SK-N-SH (cell line): ENCODE data around the gene CRIP1. TPM values are rescaled to one million over a fixed set of nuclear protein-coding genes. Genes with fewer than 3 reads are reported as not detected.

ENCODE experiments used
- CTCF ChIA-PET: fragments of 300-600, 350-600 bp; formaldehyde crosslinking; extraction: SDS; loops from one replicate; lab custom pipeline; 2021; lab: Yijun Ruan, JAX
- POLR2A ChIA-PET: fragments of 350-600 bp; sonication (Branson Sonifier 250); formaldehyde crosslinking; extraction: SDS; loops from one replicate; lab custom pipeline; 2020; ENCODE audit warnings: antibody characterized with exemption, inconsistent platforms; lab: Yijun Ruan, JAX
- DNase-seq: peaks from one replicate; pipeline ENCODE4 v3.0.0; 2012
- H2AFZ ChIP-seq: fragments of 200-600 bp; sonication (generic); 2 replicates; pipeline ENCODE4 v1.8.1; 2016; ENCODE audit warnings: antibody characterized with exemption, mild to moderate bottlenecking, low read depth
- H3F3A ChIP-seq: fragments of 200-600 bp; sonication (generic); replicated peaks from 2 replicates; pipeline ENCODE3; 2016; ENCODE audit warnings: antibody characterized with exemption, mild to moderate bottlenecking; ENCODE audit not compliant: insufficient read depth
- H3K27ac ChIP-seq, 2 experiments: fragments of 200-500 bp in 1 of 2; fragments of 200-600 bp in 1 of 2; sonication (Bioruptor generic) in 1 of 2; sonication (generic), shearing (Covaris generic) in 1 of 2; 2 replicates each; pipeline versions ENCODE4 v1.5.1 to v1.6.1; 2014 to 2016; ENCODE audit warnings: low read depth in 2 of 2, inconsistent platforms in 1 of 2, low read length in 1 of 2, mild to moderate bottlenecking in 1 of 2, mixed read lengths in 1 of 2
- H3K27me3 ChIP-seq: fragments of 200-600 bp; sonication (generic), shearing (Covaris generic); 2 replicates; pipeline ENCODE4 v1.6.1; 2016; ENCODE audit warnings: mixed run types; ENCODE audit not compliant: insufficient read depth
- H3K36me3 ChIP-seq, 2 experiments: fragments of 200-500 bp in 1 of 2; fragments of 200-600 bp in 1 of 2; sonication (Bioruptor generic) in 1 of 2; sonication (generic) in 1 of 2; replicated peaks in 1 of 2; 2 replicates each; pipeline versions ENCODE3 to v1.5.1; 2014 to 2016; ENCODE audit warnings: low read length in 1 of 2, mild to moderate bottlenecking in 1 of 2; ENCODE audit not compliant: insufficient read depth in 2 of 2, control insufficient read depth in 1 of 2
- H3K4me1 ChIP-seq, 2 experiments: fragments of 200-500 bp in 1 of 2; fragments of 200-600 bp in 1 of 2; sonication (Bioruptor generic) in 1 of 2; sonication (generic), shearing (Covaris generic) in 1 of 2; 2 replicates each; pipeline versions ENCODE4 v1.5.1 to v1.6.1; 2014 to 2016; ENCODE audit warnings: low read depth in 1 of 2, low read length in 1 of 2, mixed run types in 1 of 2; ENCODE audit not compliant: insufficient read depth in 2 of 2, control insufficient read depth in 1 of 2
- H3K4me2 ChIP-seq: fragments of 200-600 bp; sonication (generic), shearing (Covaris generic); 2 replicates; pipeline ENCODE4 v1.6.1; 2017; ENCODE audit warnings: mixed run types
- H3K4me3 ChIP-seq, 2 experiments: fragments of 200-500 bp in 1 of 2; fragments of 200-600 bp in 1 of 2; sonication (Bioruptor generic) in 1 of 2; sonication (generic), shearing (Covaris generic) in 1 of 2; 2 replicates each; pipeline versions ENCODE4 v1.5.1 to v1.8.1; 2014 to 2016; ENCODE audit warnings: low read depth in 2 of 2, inconsistent platforms in 1 of 2, low read length in 1 of 2, mild to moderate bottlenecking in 1 of 2, mixed read lengths in 1 of 2, moderate library complexity in 1 of 2
- H3K79me2 ChIP-seq: fragments of 200-600 bp; sonication (generic); 2 replicates; pipeline ENCODE4 v1.8.1; 2017; ENCODE audit warnings: mild to moderate bottlenecking; ENCODE audit not compliant: insufficient read depth
- H3K9ac ChIP-seq: fragments of 200-600 bp; sonication (generic); 2 replicates; pipeline ENCODE4 v1.6.1; 2017; ENCODE audit warnings: mixed run types
- H3K9me2 ChIP-seq: fragments of 200-600 bp; sonication (generic); 2 replicates; pipeline ENCODE4 v1.6.1; 2017; ENCODE audit warnings: mixed run types
- H3K9me3 ChIP-seq: fragments of 200-600 bp; sonication (generic); 2 replicates; pipeline ENCODE4 v1.6.1; 2017; ENCODE audit warnings: mixed run types, mild to moderate bottlenecking, moderate library complexity
- H4K20me1 ChIP-seq: fragments of 200-600 bp; sonication (generic); 2 replicates; pipeline ENCODE4 v1.6.1; 2017; ENCODE audit warnings: mild to moderate bottlenecking, mixed run types; ENCODE audit not compliant: insufficient read depth
- CHD2 ChIP-seq: fragments of 150-350 bp; IDR thresholded peaks from 2 replicates; pipeline ENCODE4 v1.6.1; 2018; ENCODE audit warnings: low read length; ENCODE audit not compliant: partially characterized antibody
- CTCF ChIP-seq: fragments of 200-600 bp; sonication (generic); IDR thresholded peaks from 2 replicates; pipeline ENCODE4 v1.6.1; 2017; ENCODE audit warnings: antibody characterized with exemption, mild to moderate bottlenecking, moderate library complexity
- ELF1 ChIP-seq: IDR thresholded peaks from 2 replicates; pipeline ENCODE4 v1.4.0; 2012
- GABPA ChIP-seq: IDR thresholded peaks from 2 replicates; pipeline ENCODE4 v1.4.0; 2012; ENCODE audit warnings: low read depth, mild to moderate bottlenecking
- IRF3 ChIP-seq: fragments of 150-350 bp; IDR thresholded peaks from 2 replicates; pipeline ENCODE4 v1.6.1; 2016; ENCODE audit warnings: mild to moderate bottlenecking, low read depth, low read length
- MAX ChIP-seq: IDR thresholded peaks from 2 replicates; pipeline ENCODE4 v1.4.0; 2012; ENCODE audit warnings: low read depth
- MXI1 ChIP-seq: IDR thresholded peaks from 2 replicates; pipeline ENCODE4 v1.6.1; 2012; ENCODE audit warnings: mild to moderate bottlenecking, low read depth, low read length, improper control_type of control experiment
- PBX3 ChIP-seq: IDR thresholded peaks from 2 replicates; pipeline ENCODE4; 2012
- RCOR1 ChIP-seq: fragments of 150-350 bp; IDR thresholded peaks from 2 replicates; pipeline ENCODE4 v1.6.1; 2017; ENCODE audit warnings: antibody characterized with exemption, low read length
- REST ChIP-seq: IDR thresholded peaks from 2 replicates; pipeline ENCODE4 v1.6.1; 2012; ENCODE audit warnings: mild to moderate bottlenecking, low read depth, low read length, moderate library complexity
- RFX5 ChIP-seq: IDR thresholded peaks from 2 replicates; pipeline ENCODE4 v1.6.1; 2012; ENCODE audit warnings: mild to moderate bottlenecking, improper control_type of control experiment, low read length
- RXRA ChIP-seq: IDR thresholded peaks from 2 replicates; pipeline ENCODE4 v1.4.0; 2012; ENCODE audit warnings: low read depth, mild to moderate bottlenecking, borderline replicate concordance
- SIN3A ChIP-seq: IDR thresholded peaks from 2 replicates; pipeline ENCODE4 v1.6.1; 2012; ENCODE audit warnings: low read depth, mild to moderate bottlenecking, low read length, moderate library complexity, borderline replicate concordance
- SMC3 ChIP-seq: IDR thresholded peaks from 2 replicates; pipeline ENCODE4 v1.6.1; 2012; ENCODE audit warnings: low read depth, low read length, improper control_type of control experiment
- TEAD4 ChIP-seq: IDR thresholded peaks from 2 replicates; pipeline ENCODE4 v1.4.0; 2012; ENCODE audit warnings: mild to moderate bottlenecking, borderline replicate concordance; ENCODE audit not compliant: insufficient read depth
- YY1 ChIP-seq: IDR thresholded peaks from 2 replicates; pipeline ENCODE4 v1.4.0; 2012; ENCODE audit warnings: low read depth, mild to moderate bottlenecking
- WGBS: methylation state at CpG from one replicate; pipeline ENCODE4 v1.1.6; 2017; ENCODE audit warnings: low lambda C conversion rate; 5-methylcytosine and 5-hydroxymethylcytosine counted together
- polyA plus RNA-seq, 3 experiments: library from polyadenylated mRNA; depleted of rRNA; stranded (reverse); fragments of >200 nt; gene quantifications; 2 replicates each; pipeline ENCODE4 v1.2.3, GENCODE V29; 2012
- TF ChIP-seq, protein P1 (sequence below): fragments of 150-350 bp; IDR thresholded peaks from 2 replicates; pipeline ENCODE4 v1.6.1; 2017; ENCODE audit warnings: antibody characterized with exemption, low read length, low read depth, borderline replicate concordance
- TF ChIP-seq, protein P2 (sequence below): IDR thresholded peaks from 2 replicates; pipeline ENCODE4 v1.4.0; 2012; ENCODE audit warnings: low read depth, borderline replicate concordance
- TF ChIP-seq, protein P3 (sequence below): IDR thresholded peaks from 2 replicates; pipeline ENCODE4 v1.4.0; 2012; ENCODE audit warnings: low read depth, borderline replicate concordance

CRIP1 gene
- polyA plus RNA-seq, 1 of the 3 experiments (the other 2 are of a cell fraction): 0.72 TPM

DNA sequence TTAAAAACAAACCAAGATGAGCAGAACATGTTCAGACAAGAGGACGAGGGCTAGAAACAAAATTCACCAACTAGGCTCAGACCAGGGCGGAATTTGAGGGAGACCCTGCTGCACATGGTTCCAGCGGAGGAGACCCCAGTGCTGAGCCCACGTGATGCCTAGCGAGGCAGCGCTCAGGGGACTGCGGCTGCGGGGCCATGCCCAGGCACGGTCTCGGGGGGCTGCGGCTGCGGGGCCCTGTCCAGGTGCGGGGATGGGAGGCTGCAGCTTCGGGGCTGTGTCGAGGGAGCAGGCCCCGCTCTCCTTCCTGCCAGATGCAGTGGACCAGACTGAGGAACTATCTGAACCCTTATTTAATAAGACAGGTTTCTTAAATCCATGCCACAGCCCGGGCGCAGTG is 24.8 kb upstream of the CRIP1 start:
- no peaks in the 10 kb centered on the region for H3K27me3 ChIP-seq
- no peak overlapping the region for H3K4me2 ChIP-seq
- peaks cover 4 to 67% of the 10 kb centered on the region in 2 experiments for H3K36me3 ChIP-seq
- H3K9me3 ChIP-seq: no peaks in the 10 kb centered on the region
- H3K9ac ChIP-seq: no peak overlapping the region
- no peaks in the 10 kb centered on the region for H4K20me1 ChIP-seq
- DNase-seq: no peak
- H3K4me1 ChIP-seq: peaks cover 0 to 8% of the 10 kb centered on the region in 2 experiments; a peak in 1 of 4 replicates
- H3K9me2 ChIP-seq: no peaks in the 10 kb centered on the region
- TF ChIP-seq, protein P1, sequence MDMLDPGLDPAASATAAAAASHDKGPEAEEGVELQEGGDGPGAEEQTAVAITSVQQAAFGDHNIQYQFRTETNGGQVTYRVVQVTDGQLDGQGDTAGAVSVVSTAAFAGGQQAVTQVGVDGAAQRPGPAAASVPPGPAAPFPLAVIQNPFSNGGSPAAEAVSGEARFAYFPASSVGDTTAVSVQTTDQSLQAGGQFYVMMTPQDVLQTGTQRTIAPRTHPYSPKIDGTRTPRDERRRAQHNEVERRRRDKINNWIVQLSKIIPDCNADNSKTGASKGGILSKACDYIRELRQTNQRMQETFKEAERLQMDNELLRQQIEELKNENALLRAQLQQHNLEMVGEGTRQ: no peak
- TF ChIP-seq GABPA (no peak), RFX5 (no peak), PBX3 (no peak), IRF3 (no peak), SIN3A (no peak), MAX (no peak), YY1 (no peak), ELF1 (no peak), REST (no peak), RXRA (no peak), CTCF (no peak), RCOR1 (no peak), CHD2 (no peak), SMC3 (no peak), MXI1 (no peak), TEAD4 (no peak)
- TF ChIP-seq, protein P2, sequence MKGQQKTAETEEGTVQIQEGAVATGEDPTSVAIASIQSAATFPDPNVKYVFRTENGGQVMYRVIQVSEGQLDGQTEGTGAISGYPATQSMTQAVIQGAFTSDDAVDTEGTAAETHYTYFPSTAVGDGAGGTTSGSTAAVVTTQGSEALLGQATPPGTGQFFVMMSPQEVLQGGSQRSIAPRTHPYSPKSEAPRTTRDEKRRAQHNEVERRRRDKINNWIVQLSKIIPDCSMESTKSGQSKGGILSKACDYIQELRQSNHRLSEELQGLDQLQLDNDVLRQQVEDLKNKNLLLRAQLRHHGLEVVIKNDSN: no peak
- TF ChIP-seq, protein P3, sequence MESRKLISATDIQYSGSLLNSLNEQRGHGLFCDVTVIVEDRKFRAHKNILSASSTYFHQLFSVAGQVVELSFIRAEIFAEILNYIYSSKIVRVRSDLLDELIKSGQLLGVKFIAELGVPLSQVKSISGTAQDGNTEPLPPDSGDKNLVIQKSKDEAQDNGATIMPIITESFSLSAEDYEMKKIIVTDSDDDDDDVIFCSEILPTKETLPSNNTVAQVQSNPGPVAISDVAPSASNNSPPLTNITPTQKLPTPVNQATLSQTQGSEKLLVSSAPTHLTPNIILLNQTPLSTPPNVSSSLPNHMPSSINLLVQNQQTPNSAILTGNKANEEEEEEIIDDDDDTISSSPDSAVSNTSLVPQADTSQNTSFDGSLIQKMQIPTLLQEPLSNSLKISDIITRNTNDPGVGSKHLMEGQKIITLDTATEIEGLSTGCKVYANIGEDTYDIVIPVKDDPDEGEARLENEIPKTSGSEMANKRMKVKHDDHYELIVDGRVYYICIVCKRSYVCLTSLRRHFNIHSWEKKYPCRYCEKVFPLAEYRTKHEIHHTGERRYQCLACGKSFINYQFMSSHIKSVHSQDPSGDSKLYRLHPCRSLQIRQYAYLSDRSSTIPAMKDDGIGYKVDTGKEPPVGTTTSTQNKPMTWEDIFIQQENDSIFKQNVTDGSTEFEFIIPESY: no peak
- WGBS: 99% methylated on average over 7 of the region's 18 CpGs
- ChIA-PET CTCF (interaction anchor here (1.4 kb wide), 2 partner anchors 9 to 15 kb away, joined by 3 to 4 read pairs; no protein-coding TSS in a partner anchor), POLR2A (no interaction called here)
- no peak overlapping the region for H3K4me3 ChIP-seq
- no peak overlapping the region for H2AFZ ChIP-seq
- H3K79me2 ChIP-seq: no peaks in the 10 kb centered on the region; the same call in 1 of the 2 replicates
- no peaks in the 10 kb centered on the region for H3F3A ChIP-seq
- no peak overlapping the region for H3K27ac ChIP-seq
